GM18505 (cell line): ENCODE measurements around the gene DOCK4.

Experiments
- ATAC-seq: cut with Tn5 transposase; IDR thresholded peaks from one replicate; pipeline ENCODE4 v1.9.1; 2021; ENCODE audit not compliant: unreplicated experiment
- POLR2A ChIP-seq: IDR thresholded peaks from 4 replicates; pipeline ENCODE4 v1.6.1; 2011; ENCODE audit warnings: borderline replicate concordance; ENCODE audit not compliant: insufficient read depth, insufficient read length; ENCODE audit errors: extremely low read depth

DOCK4 gene

DNA sequence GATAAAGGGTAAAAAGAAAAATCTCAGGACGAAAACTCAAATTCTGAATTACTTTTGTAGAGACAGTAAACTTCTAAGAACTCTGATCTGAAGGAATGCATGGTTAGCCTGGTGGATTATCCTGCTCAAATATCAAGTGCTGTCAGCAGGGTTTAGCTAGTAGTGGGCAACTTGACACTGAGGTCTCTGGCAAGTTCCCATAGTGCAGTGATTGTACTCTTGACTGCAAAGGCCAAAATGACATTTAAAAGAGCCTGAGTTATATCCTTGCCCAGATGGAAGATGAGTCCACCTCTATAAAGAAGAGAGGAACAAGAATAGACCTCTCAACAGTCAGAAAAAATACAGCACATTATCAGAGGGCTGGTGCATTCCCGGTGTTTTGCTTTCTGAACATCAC, 339.4 kb downstream of the DOCK4 start:
- no peak for TF ChIP-seq POLR2A
- ATAC-seq = no peak

DNA sequence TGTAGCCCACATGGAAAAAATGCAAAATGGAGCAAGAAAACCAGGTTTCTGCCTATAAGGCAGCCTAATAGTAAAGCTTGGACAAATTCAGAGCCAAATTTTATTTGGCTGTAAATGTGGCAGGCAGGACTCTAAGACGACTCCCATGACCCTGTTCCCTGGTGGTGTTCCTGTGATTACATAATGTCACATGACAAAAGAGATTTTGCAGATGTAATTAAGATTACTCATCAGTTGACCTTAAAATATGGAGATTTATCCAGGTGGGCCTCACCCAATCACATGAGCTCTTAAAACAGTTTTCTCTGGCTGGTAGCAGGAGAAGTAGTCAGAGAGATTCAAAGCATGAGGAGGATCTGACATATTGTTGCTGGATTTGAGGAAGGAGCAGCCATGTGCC, 340.8 kb downstream of the DOCK4 start:
- no peak for ATAC-seq
- TF ChIP-seq POLR2A = no peak

DNA sequence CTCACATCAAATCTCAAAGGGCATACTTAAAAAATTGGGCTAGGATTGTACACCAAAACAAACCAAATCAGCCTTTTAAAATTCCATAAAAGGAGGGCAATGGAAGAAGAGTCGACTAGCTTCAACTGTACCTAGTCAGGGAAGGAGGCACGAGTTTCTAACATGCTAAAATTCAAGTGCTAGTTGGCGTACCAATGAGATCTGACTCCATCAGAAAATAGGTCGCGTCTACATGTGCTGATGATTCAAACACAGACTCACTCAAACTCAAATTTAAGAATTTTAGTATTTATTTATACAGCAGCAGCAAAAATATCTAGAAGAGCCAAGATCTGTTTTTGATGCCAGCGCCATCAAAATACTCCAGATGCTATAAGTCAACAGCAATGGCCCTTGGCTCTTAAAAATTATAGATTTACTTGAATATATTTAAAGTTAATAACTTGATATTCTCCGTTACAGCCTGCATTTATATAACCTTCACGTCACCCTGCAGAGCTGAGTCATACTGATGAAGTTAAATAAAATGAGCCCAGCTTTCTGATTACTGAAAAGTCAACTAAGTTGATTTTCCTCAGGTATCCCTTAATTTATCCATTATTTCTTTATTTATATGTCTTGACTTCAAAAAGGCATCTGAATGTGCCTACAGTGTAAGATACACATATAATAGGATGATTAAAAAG, 341.8 kb downstream of the DOCK4 start:
- TF ChIP-seq POLR2A = no peak
- ATAC-seq = no peak

DNA sequence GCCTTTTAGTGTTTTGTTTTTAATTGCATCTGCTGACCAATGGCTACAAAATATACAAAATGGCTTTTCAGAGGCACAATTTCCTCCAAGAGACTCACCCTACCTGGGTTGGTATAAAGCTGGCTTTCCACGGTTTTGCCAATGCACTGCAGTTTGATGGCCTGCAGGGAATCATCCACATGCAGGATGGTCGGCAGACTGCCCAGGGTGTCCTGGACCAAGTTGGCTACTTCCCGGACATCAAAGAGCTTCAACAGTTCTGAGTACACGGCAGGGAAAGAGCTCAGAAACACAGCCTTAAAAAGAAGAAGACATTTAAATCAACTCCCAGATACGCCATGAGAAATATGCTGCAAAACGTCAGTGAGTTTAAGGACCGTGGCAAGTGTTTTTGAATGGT, 342.9 kb downstream of the DOCK4 start:
- no peak for TF ChIP-seq POLR2A
- no peak for ATAC-seq

DNA sequence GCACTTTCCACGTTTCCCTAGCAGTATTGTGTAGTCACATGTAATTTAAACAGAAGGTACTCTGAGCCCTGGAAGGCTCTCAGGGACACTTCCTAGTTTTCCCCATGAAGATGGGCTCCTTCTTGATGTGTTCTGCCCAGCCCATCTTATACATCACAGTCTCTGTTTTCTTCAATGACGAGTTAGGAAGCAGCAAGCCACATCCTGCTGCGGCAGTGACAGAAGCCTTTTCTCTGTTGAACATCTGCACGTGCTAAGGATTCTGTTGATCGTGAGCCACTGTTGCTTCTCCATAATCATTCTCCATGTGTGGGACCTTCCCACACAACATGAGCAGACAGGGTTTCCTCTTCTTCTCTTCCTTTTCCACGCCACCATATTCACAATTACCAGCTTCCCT, 346.0 kb downstream of the DOCK4 start:
- ATAC-seq = no peak
- no peak for TF ChIP-seq POLR2A

DNA sequence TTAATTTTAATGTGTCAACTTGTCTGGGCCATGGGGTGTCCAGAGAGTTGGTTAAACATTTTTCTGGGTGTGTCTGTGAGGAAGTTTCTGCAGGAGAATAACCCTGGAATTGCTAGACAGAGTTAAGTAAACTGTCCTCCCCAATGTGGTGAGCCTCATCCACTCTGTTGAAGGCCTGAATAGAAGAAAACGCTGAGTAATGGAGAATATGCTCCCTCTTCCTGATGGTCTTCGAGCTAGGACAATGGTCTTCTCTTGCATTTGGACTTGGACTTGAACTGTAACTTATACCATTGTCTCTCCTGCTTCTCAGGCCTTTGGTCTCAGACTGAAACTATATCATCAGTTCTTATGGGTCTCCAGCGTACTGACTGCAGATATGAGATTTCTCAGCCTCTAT, 347.9 kb downstream of the DOCK4 start:
- no peak for TF ChIP-seq POLR2A
- no peak for ATAC-seq

DNA sequence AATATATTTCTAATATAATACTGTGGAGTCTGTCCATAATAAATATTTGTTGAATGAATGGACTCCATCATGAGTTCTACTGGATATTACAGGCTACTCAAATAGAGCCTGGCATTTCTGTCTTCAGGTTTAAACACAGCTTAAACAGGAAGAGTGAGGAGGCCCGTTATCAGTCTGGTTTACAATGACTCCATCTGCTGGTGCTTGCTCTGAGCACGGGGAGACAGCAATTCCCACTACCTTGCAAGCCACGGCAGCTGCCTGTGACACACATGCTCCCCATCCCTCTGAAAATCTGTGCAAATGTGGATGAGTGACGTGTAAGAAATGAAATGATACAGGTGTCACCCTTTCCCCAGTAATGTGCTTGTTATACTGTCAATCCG, 350.4 kb downstream of the DOCK4 start:
- ATAC-seq = no peak
- TF ChIP-seq POLR2A = no peak

DNA sequence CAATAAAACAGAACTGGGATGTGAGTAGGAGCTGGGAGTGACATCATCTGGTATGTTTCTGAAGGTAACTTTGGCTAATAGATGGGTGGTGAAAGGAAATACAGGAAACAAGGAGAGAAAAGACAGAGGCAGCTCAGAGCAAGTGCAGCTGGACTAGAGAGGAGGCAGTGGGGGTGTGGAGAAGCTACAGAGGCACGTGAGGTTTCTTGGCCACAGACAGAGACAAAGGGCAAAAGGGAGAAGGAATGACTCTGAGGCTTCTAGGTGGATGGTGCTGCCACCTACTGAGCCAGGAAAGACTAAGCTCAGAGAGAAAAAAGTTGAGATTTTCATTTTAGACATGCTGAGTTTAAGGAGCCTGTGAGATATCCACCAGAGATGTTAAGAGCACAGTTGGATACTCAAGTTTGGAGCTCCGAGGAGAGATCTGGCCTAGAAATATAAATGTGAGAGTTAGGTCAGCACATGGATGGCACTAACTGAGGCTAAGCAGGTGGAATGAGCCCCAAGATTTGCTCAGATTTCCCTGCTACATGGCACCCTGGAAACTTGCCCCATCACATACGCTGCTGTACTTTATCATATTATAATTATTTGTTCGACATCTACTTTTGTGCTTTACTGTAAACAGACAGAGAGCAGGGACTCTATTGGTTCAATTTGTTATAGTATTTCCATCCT, 350.9 kb downstream of the DOCK4 start:
- ATAC-seq = peak; percentile 96
- no peak for TF ChIP-seq POLR2A

DNA sequence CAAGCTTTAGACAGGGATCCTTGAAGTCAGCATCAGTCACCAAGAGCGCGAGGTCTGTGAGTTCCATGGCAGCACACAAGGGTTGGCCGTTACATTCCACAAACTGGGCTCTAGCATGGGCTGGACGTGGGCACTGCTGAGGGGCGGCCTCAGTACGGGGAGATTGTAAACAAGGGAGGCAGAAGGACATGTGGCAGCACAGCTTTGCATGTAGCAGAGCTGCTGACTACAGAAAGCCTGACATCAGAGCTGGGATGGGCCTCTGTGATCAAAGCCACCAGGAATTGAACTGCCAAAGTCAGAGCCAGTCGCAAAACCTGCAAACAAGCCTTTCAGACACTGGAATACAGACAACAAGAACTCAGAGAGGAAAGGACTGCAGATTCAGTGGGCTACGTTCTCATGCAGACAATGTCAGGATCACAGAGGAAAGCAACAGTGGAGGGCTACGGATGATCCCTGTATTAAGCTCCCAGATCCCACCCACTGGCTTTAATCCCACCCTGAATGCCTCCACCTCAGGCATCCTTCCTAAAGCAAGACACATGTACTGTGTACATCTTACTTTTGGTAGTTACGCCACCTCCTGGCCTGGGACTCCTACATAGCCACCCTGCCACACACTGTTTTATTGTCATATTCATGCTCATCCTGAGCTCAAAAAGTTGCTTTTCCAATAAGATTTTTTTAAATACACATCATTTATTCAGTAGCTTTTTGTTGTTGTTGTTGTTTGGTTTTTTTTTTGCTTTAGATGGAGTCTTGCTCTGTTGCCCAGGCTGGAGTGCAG, 352.8 kb downstream of the DOCK4 start:
- ATAC-seq = no peak
- TF ChIP-seq POLR2A = no peak

DNA sequence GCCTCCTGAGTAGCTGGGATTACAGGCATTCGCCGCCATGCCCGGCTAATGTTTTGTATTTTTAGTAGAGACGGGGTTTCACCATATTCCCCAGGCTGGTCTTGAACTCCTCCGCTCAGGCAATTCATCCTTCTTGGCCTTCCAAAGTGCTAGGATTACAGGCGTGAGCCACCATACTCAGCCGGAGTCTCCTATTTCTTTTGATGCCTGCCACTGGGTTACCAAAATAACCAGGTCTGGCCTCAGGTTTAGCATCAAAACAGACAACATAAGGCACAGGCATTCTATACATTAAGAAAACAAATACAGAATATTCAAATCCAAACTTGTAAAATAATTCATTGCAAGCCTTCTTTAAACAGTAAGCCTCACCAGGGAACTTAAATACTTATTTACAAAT, 354.1 kb downstream of the DOCK4 start:
- ATAC-seq = no peak
- TF ChIP-seq POLR2A = no peak

DNA sequence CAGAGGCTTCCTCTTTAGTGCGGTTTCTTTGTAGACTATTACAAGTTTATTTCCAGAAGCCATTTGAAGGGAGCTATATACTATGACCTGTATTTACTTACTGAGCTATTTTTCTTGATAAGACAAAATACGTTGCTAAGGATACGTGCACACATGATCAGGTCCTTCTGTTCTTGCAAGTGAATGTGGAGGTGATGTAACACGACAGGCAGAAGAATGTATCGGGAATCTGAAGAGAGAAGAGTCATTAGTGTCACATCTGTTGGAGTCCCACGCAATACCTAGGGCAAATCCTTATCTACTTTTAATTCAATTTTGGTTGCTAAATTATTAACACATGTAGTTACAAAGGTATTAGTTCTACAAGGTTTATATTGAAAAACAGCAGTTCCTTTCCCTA, 359.3 kb downstream of the DOCK4 start:
- no peak for ATAC-seq
- no peak for TF ChIP-seq POLR2A

DNA sequence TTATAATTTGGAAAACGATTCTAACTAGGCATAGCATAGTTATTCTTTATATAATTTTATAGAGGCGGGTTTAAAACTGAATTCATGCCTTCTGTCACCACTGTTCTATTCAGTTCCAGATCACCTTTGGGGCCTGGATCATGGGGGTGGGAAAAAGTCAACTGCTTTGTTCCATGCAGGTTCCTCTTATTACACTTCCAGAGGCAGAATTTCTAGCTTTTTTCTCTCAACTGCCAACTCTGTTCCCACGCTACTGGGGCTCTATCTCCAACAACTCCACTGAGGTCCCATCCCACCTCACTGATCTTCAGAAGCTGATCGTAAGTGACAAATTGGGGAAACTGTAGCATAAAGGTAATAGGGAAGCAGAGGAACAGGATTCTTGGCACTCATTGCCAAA, 360.3 kb downstream of the DOCK4 start:
- no peak for TF ChIP-seq POLR2A
- ATAC-seq = no peak

DNA sequence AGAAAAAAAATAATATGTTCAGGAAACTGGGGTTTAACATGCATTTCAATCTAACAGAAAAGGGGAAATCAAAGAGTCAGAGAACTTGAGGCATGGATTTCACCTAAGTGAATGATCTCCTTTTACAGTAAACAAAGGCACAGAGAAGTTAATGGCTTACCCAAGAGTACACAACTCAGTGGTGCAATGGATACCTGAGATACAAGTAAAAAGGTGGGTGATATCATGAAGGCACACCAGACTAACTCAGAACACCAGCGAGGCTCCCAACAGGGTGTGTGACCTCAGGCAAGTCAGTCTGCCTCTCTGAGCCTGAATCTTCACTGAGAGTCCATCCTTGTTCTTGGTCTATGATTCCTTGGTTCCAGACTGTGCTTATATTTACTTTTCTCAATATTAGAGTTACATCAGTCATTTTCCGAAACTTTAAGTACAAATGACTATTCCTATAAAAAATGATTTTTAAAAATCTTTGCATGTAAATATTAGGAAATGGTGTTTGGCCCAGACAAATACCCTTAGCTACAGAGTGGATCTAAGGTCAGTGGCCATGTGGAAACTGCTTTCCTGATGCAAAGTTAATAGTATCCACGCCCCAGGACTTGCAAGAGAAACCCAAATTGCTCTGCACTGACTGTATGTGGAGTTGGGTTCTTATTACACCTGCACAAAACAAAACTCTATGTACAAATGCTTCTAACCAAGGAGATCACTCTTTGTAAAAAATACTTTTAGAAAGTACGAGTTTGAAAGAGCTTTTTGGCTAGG, 361.1 kb downstream of the DOCK4 start:
- ATAC-seq = no peak
- TF ChIP-seq POLR2A = no peak
